GM12864 (cell line): ENCODE results near the gene HTT.

Experiments
- DNase-seq: peaks from one replicate; pipeline ENCODE4 v3.0.0-alpha.2; 2011; ENCODE audit warnings: low read depth
- H3K4me3 ChIP-seq: 2 replicates; pipeline ENCODE4 v1.5.1; 2011; ENCODE audit warnings: mild to moderate bottlenecking, low read depth, low read length, control low read depth
- TF ChIP-seq, protein P1 (sequence below): IDR thresholded peaks from 2 replicates; pipeline ENCODE4 v1.5.1; 2011; ENCODE audit warnings: low read depth, mild to moderate bottlenecking, moderate library complexity, low read length, control low read depth, inconsistent platforms; ENCODE audit errors: missing control alignments

The HTT gene

DNA sequence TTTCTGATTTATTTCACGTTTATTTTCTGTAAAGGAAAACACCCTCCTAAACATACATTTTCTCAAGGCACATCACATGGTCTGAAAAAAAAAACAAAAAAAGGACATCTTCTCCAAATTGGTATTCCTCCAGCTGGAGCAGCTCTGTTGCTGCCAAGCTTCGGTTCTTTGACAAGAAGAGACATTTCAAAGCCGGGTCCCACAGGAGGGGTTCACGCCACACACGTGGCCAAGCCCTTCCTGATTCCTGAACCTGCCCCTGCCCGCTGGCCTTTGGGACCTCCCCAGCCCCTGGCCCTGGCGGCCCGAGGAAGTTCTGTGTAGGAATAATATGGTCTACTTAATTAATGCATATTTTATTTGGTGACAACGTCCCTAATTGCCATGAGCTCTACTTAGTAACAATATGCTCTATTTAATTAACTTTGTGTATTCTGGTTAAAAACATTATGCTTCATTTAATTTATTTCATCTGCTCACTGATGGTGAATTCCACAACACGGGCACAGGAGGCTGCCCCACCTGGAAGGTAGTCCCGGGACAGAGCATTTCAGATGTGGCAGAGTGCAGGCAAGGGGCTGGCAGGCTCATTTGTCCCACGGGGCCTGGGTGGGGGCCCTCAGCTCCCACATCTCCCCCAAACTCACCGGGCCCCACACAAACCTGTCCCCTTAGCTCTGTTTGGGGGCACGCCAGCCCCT is 212.9 kb downstream of the HTT start:
- no peak for DNase-seq
- TF ChIP-seq, protein P1, sequence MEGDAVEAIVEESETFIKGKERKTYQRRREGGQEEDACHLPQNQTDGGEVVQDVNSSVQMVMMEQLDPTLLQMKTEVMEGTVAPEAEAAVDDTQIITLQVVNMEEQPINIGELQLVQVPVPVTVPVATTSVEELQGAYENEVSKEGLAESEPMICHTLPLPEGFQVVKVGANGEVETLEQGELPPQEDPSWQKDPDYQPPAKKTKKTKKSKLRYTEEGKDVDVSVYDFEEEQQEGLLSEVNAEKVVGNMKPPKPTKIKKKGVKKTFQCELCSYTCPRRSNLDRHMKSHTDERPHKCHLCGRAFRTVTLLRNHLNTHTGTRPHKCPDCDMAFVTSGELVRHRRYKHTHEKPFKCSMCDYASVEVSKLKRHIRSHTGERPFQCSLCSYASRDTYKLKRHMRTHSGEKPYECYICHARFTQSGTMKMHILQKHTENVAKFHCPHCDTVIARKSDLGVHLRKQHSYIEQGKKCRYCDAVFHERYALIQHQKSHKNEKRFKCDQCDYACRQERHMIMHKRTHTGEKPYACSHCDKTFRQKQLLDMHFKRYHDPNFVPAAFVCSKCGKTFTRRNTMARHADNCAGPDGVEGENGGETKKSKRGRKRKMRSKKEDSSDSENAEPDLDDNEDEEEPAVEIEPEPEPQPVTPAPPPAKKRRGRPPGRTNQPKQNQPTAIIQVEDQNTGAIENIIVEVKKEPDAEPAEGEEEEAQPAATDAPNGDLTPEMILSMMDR, result no peak
- no peak overlapping the region for H3K4me3 ChIP-seq

GRCh38 chr4:3287972-3288570 is 213.6 kb downstream of the HTT start:
- no peak overlapping the region for H3K4me3 ChIP-seq
- TF ChIP-seq, protein P1, result no peak
- no peak for DNase-seq

DNA sequence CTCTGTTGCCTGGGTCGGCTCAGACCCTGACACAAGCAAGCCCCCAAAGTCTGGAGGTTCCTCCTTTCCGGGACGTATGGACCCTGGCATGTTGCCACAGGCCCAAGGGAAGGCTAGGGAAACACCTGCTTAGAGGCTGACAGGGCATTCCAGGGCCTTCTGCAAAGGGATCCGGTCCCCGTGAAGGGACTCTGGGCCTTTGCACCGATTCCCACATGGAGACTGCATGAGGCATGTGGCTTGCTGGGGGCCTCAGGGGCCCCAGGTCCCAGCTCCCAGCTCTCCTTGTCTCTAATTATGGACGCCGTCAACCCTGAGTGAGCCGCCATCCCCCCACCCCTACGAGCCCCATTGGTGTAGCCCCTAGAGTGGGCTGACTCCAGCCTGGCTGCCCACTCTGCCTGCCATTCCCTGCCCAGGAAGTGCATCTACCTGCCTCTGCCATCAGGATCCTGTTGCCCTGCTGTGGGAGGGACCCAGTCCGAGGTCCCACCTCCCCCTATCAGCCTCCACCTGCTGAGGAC is 214.2 kb downstream of the HTT start:
- DNase-seq, result no peak
- H3K4me3 ChIP-seq, result no peak overlapping the region
- TF ChIP-seq, protein P1, result no peak

DNA sequence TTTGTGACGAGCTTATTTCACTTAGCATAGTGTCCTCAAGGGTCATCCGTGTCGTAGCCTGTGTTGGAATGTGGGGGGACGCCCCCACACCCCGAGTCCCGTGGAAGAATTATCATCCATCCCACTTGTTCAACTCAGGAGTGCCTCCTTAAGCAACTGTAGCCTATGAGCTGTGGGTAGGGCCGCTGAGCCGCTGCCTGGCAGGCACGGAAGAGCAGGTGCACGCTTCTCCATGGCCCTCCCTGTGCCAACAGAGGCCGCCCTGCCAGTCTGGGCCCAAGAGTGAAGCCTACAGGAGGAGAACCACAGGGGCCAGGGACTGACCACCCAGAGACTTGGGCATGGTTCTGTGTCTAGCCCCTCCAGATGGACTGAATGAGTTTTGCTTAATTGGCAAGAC is 216.0 kb downstream of the HTT start:
- no peak for DNase-seq
- no peak overlapping the region for H3K4me3 ChIP-seq
- TF ChIP-seq, protein P1, result no peak

DNA sequence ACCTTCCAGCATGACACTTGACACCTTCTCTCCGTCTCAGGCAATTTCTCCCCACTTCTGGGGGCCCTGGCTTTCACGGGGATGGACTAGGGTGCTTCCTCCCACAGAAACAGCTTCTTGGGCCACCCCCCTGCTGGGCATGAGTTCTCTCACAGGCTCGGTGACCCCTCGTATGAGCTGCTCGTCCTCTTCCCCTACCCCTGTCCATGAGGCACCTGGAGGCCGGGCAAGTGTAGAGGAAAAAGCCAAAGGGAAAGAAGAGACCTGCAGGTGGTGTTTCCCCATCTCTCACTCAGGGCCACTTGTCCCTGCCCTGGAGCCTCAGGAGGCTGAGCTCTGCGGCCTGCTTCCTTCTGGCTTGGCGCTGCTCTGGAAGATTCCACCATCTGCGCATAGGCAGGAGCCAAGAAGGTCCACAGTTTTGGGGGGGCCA is 216.4 kb downstream of the HTT start:
- no peak overlapping the region for H3K4me3 ChIP-seq
- DNase-seq, result no peak
- TF ChIP-seq, protein P1, result no peak

DNA sequence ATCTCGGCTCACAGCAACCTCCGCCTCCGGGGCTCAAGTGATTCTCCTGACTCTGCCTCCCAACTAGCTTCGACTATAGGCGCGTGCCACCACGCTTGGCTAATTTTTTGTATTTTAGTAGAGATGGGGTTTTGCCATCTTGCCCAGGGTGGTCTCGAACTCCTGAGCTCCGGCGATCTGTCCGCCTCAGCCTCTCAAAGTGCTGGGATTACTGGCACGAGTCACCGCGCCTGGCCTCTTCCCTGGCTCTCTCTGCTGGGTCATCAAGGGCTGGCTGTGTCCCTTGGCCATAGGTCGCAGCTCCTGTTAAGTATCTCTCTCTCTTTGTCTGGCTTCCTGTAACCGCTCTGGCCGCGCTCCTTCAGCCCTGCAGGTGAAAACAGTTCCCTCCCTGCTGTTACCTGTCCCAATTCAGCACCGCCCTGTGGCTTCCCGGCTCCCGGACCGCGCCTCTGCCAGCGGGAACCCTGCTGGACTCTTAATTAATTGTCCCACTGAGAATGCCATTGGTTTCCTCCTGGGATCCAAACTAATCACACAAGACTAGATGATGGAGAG is 217.0 kb downstream of the HTT start:
- TF ChIP-seq, protein P1, result no peak
- DNase-seq, result no peak
- peak overlapping the region; percentile 57; the same call in 1 of the 2 replicates for H3K4me3 ChIP-seq
